Muscle of leg (tissue), 11 donors: ENCODE results near the gene FN1. TPM values are rescaled to one million over a fixed set of nuclear protein-coding genes. Genes with fewer than 3 reads are reported as not detected.

Experiments
- DNase-seq: peaks from one replicate; pipeline ENCODE4 v3.0.0; 2013
- H3K27ac ChIP-seq: one replicate; pipeline ENCODE4 v1.5.1; 2013; ENCODE audit warnings: mild to moderate bottlenecking, low read length, control low read depth
- H3K27me3 ChIP-seq: one replicate; pipeline ENCODE4 v1.6.1; 2013; ENCODE audit warnings: low read length; ENCODE audit not compliant: control insufficient read depth, insufficient read depth
- H3K36me3 ChIP-seq: one replicate; pipeline ENCODE4 v1.6.1; 2013; ENCODE audit warnings: low read length; ENCODE audit not compliant: control insufficient read depth, insufficient read depth
- H3K4me1 ChIP-seq: one replicate; pipeline ENCODE4 v1.6.1; 2013; ENCODE audit warnings: low read length; ENCODE audit not compliant: control insufficient read depth, insufficient read depth
- H3K4me3 ChIP-seq: one replicate; pipeline ENCODE4 v1.5.1; 2013; ENCODE audit warnings: low read length, control low read depth
- H3K9me3 ChIP-seq: replicated peaks from 2 replicates; pipeline ENCODE4 v1.6.1; 2013; ENCODE audit warnings: low read depth, low read length; ENCODE audit not compliant: control insufficient read depth
- WGBS: methylation state at CpG from one replicate; pipeline ENCODE4 v1.1.5; 2013; ENCODE audit warnings: missing lambda C conversion rate; ENCODE audit not compliant: insufficient coverage; 5-methylcytosine and 5-hydroxymethylcytosine counted together
- polyA plus RNA-seq, 8 donors: library from polyadenylated mRNA; unstranded; fragments of 120-200 nt; gene quantifications; one replicate each; pipeline versions ENCODE4 v1.2.1 to v1.2.3, GENCODE V29; 2013; ENCODE audit warnings: inconsistent platforms in 1 of 8, low replicate concordance in 1 of 8; ENCODE audit not compliant: insufficient read length in 8 of 8, insufficient read depth in 1 of 8
- total RNA-seq: library from RNA; stranded (reverse); fragments of 120-200 nt; gene quantifications from one replicate; pipeline ENCODE4 v1.2.4, GENCODE V29; 2013

Gene FN1
- total and polyA plus RNA-seq, 9 donors: 335 to 1,030 (median 518) TPM

DNA sequence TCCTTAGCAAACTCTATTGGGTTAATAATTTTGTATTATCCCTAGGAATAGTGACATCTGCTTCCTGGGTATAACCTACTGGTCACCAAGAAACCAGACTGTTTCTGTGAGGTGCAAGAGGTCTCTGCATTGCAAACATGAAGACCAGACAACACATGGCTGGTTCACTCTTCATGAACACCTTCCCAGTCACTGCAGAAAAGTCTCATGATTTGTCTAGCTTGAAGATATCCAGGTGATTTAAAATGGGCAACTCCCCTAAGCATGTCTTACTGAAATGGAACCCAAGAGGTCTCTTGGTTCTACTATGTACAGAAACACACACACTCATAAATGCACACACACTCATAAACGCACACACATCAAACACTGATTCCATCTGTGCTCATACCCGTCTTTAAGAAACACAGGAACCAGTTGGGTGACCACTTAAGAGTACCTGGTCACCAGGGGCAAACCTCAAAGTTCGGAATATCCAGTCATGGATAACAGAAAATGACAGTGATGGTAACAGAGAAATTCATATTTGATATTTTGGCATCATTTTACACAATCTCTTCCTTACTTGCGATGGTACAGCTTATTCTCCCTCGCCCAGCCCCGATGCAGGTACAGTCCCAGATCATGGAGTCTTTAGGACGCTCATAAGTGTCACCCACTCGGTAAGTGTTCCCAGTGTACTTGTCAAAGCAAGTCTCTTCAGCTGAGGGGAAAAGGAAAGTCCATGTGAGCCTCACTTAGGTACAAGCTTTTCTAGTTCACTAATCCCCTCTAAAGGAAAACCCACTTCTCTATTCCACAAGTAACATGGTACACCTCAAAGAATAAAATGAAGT is 2.9 kb downstream of the FN1 start:
- no peaks in the 10 kb centered on the region for H3K9me3 ChIP-seq
- 100% methylated on average over 1 of the region's 8 CpGs for WGBS
- no peak overlapping the region for H3K4me3 ChIP-seq
- peaks cover 3% of the 10 kb centered on the region for H3K27me3 ChIP-seq
- H3K27ac ChIP-seq: no peak overlapping the region
- DNase-seq: no peak
- H3K4me1 ChIP-seq: peaks cover 8% of the 10 kb centered on the region
- peaks cover 29% of the 10 kb centered on the region for H3K36me3 ChIP-seq

DNA sequence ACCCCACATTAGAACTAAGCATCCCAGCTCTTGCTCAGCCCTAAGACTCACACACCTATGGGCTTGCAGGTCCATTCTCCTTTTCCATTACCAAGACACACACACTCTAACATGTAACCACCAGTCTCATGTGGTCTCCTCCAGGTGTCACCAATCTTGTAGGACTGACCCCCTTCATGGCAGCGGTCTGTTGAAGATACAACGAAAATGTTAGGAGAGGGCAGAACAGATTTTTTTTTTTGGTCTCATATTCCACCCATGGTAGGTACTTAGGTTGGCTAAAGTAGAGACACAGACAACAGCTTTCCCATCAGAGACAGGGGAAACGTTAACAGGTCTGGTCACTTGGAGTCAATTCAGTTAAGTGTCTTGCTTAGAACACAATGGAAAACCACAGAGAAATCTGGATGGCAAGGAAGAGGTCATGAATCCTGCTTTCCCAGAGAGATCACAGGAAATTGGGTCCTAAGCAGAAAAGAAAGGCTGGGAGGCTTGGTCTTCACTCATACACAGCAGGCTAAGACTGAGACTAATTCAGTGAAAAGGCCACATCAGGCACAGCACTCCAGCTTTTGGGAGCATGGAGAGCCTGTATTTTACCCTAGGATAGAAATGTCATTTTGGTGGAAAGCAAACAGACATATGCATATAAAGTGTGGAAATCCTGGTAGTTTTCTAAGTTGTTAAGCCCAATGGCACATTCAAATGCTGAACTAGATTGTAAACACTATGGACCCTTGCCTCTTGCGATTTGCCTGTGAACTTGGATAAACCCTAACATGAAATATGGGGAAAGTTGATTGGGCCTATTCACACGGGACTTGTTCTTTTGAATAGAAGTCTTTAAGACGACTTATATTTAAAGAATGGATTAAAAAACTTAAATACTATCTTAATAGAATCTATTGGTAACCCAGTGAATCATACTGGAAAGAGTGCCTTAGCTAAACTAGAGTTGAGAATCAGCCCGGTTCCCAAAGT is 3.8 kb downstream of the FN1 start:
- peaks cover 8% of the 10 kb centered on the region for H3K4me1 ChIP-seq
- H3K36me3 ChIP-seq: peaks cover 30% of the 10 kb centered on the region
- H3K27ac ChIP-seq: no peak overlapping the region
- no peak overlapping the region for H3K4me3 ChIP-seq
- DNase-seq: no peak
- H3K27me3 ChIP-seq: peaks cover 3% of the 10 kb centered on the region
- no CpG with 5 or more reads among the region's 7 CpGs for WGBS
- no peaks in the 10 kb centered on the region for H3K9me3 ChIP-seq

DNA sequence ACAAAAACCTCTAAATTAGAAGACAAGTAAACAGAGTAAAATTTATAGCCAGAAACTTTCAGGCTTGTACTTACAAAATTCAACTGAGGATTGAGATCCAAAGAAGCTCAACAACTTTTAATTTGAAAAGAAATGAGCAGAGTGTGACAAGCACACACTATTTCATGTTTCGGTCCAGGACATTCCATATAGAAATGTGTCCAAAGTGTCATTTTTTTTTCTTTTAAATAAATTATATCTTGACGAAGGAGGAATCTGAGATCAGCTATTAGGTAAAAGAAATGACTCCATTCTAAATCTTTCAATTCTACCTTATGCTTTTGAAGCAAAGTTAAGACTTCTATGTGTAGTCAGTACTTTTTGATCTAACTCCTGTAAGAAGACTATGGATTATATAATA is 4.6 kb downstream of the FN1 start:
- H3K4me3 ChIP-seq: no peak overlapping the region

DNA sequence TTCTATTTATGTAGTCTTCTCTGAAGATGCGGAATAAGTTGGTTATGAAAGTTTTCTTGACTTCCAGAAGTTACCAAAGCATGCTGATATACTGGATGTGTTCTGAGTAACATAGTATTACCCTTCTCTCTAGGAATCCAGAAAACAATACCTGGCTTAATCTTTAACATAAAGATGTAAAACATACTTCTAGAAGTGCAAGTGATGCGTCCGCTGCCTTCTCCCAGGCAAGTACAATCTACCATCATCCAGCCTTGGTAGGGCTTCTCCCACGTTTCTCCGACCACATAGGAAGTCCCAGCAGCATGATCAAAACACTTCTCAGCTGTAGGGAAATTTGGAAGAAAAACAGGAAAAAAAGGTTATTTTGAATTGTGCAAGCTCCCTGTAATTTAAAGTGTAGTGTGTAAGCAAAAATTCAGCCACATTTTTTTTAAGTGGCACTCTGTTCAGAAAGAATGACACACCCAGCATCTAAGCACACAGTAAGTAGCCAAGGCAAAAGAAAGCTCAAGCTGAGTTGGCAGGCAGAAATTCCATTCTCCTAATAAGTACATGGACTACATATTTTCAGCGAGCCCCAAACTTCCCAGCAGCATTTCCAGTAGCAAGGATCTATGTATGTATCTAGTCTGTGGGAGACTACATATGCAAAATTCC is 5.2 kb downstream of the FN1 start:
- peak; percentile 52 for DNase-seq
- H3K4me3 ChIP-seq: no peak overlapping the region
- no peak overlapping the region for H3K27ac ChIP-seq
- no peaks in the 10 kb centered on the region for H3K27me3 ChIP-seq
- H3K36me3 ChIP-seq: peaks cover 36% of the 10 kb centered on the region
- WGBS: no CpG with 5 or more reads among the region's 6 CpGs
- peaks cover 6% of the 10 kb centered on the region for H3K4me1 ChIP-seq
- no peaks in the 10 kb centered on the region for H3K9me3 ChIP-seq

More for the DNA sequence above, 4.6 kb downstream of the FN1 start:
- peaks cover 33% of the 10 kb centered on the region for H3K36me3 ChIP-seq
- H3K4me1 ChIP-seq: peaks cover 6% of the 10 kb centered on the region
- WGBS: no CpG with 5 or more reads among the region's 2 CpGs
- no peaks in the 10 kb centered on the region for H3K27me3 ChIP-seq
- no peaks in the 10 kb centered on the region for H3K9me3 ChIP-seq
- no peak overlapping the region for H3K27ac ChIP-seq
- no peak for DNase-seq

DNA sequence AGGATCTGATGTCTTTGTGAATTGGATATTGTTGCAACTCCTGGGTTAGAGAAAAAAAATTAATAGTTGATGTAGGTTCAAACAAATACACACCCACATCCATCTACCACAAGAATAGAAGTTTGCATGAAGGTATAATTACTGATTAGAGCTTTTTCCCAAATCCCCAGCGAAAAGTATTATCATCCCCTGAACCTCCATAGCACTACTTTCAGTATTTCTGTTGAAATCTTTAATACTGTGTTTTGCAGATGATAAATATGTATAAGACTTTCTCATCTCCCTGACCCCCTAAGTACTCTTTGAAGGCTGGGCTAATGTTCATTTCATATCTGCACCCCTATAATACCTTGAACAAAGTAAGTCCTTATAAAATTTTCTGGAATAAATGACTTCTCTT is 6.4 kb downstream of the FN1 start:
- Histone ChIP-seq H3K9me3 (no peaks in the 10 kb centered on the region), H3K27me3 (no peaks in the 10 kb centered on the region), H3K4me1 (peaks cover 3% of the 10 kb centered on the region), H3K4me3 (no peak overlapping the region), H3K36me3 (peaks cover 41% of the 10 kb centered on the region), H3K27ac (no peak overlapping the region)
- no peak for DNase-seq
- no CpG with 5 or more reads among the region's 1 CpG for WGBS

DNA sequence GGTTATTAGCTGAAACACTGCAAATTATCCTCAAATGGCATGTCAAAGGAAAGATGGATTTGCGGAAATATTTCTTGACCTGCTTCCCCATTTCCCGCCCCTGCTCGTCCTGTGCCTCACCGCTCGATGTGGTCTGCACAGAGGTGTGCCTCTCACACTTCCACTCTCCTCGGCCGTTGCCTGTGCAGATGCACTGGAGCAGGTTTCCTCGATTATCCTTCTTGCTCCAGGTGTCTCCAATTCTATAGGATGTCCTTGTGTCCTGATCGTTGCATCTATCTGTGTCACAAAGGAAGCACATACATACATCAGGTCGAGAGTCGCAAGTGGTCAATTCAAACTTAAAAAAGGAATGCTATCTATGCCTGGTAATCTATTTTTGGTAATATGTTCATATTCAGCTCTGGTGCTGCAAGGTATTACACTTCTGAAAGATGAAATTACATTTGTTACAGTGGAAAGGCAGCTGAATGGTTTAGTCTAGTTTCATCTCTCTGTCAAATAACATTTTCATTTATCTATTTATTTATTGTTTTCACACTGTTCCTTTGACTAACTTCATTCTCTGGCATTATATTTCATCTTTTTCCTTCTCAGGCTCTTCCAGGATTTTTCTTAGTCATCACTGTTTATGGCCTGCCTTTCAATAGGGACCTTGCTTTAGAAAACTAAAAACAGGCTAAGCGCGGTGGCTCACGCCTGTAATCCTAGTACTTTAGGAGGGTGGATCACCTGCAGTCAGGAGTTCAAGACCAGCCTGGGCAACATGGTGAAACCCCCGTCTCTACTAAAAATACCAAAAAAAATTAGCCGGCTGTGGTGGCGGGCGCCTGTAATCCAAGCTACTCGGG is 7.6 kb downstream of the FN1 start:
- peaks cover 52% of the 10 kb centered on the region for H3K36me3 ChIP-seq
- H3K9me3 ChIP-seq: no peaks in the 10 kb centered on the region
- no peak overlapping the region for H3K4me3 ChIP-seq
- H3K27ac ChIP-seq: no peak overlapping the region
- no peak for DNase-seq
- 96% methylated on average over 7 of the region's 19 CpGs for WGBS
- no peaks in the 10 kb centered on the region for H3K27me3 ChIP-seq
- peaks cover 3% of the 10 kb centered on the region for H3K4me1 ChIP-seq

DNA sequence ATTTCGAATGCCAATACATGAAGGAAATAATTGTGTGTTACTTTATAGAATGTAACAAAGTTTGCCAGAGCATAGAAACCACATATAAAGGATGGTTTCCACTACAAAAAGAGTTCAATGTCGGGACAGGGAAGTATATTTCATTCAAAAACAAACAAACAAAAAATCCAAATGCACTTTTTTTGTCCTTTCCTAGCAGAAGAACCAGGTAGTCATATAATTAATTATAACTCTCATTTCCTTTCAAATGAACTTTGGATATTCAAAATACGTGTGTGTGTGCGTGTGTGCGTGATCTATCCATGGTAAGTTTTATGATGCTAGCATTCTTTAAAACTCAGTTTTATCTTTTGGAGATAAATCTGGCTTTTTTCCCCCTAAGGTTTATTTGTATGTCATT is 8.3 kb downstream of the FN1 start:
- H3K4me3 ChIP-seq: no peak overlapping the region
- no peaks in the 10 kb centered on the region for H3K9me3 ChIP-seq
- H3K36me3 ChIP-seq: peaks cover 51% of the 10 kb centered on the region
- no CpG with 5 or more reads among the region's 5 CpGs for WGBS
- no peak overlapping the region for H3K27ac ChIP-seq
- H3K4me1 ChIP-seq: no peaks in the 10 kb centered on the region
- DNase-seq: no peak
- H3K27me3 ChIP-seq: no peaks in the 10 kb centered on the region

DNA sequence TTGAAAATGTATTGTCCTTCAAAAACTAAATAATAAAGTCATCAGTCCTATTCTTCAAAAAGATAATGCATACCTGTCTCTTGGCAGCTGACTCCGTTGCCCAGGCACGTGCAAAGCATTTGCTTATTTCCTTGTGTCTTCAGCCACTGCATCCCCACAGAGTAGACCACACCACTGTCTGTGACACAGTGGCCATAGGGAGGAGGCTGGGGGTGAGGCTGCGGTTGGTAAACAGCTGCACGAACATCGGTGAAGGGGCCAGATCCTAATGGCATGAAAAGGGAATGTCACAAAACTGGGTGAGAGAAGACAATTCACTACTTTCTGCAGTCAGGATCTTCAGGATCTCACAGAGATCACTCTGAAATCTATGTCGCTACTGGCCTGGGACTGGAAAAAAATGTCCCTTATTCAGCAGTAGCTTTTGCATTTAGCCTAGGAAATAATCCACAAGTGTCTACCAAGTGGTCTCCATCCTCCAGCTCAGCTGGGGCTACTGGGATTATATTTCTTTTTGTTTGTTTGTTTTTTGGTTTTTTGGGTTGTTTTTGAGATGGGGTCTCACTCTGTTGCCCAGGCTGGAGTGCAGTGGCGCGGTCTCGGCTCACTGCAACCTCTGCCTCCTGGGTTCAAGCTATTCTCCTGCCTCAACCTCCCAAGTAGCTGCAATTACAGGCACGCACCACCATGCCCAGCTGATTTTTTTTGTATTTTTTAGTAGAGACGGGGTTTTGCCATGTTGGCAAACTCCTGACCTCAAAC is 10.7 kb downstream of the FN1 start:
- Histone ChIP-seq H3K27me3 (no peaks in the 10 kb centered on the region), H3K4me3 (no peak overlapping the region), H3K36me3 (peaks cover 50% of the 10 kb centered on the region), H3K9me3 (no peaks in the 10 kb centered on the region), H3K27ac (no peak overlapping the region), H3K4me1 (no peaks in the 10 kb centered on the region)
- DNase-seq: no peak
- WGBS: 100% methylated on average over 3 of the region's 11 CpGs
